ENCODE measurements around the gene LAMP2. TPM values are rescaled to one million over a fixed set of nuclear protein-coding genes. Genes with fewer than 3 reads are reported as not detected.

LAMP2 gene
- total and polyA plus RNA-seq, 9 of the 15 experiments (the other 6 are each of a cell fraction or from before 2014, with no cell fraction given): 22.3 to 77.7 (median 48.6) TPM

GRCh38 chrX:120485638-120486520, 16.8 kb upstream of the LAMP2 start (continued):
- 0 out of 4 replicates have a peak, but pooled peaks of 1 of the 2 experiments have one; percentile 5 for TF ChIP-seq RCOR1 (IDR thresholded peaks at IDR 0.05; ENCODE audit: borderline replicate concordance in 1 of 2, low read depth in 2 of 2, low read length in 2 of 2)
- TF ChIP-seq ZNF224 (CRISPR knock-in tag; IDR thresholded peaks at IDR 0.05): no peak
- TF ChIP-seq MTF1 (CRISPR knock-in tag; IDR thresholded peaks at IDR 0.05; ENCODE audit: borderline replicate concordance): no peak
- TF ChIP-seq, protein P1, sequence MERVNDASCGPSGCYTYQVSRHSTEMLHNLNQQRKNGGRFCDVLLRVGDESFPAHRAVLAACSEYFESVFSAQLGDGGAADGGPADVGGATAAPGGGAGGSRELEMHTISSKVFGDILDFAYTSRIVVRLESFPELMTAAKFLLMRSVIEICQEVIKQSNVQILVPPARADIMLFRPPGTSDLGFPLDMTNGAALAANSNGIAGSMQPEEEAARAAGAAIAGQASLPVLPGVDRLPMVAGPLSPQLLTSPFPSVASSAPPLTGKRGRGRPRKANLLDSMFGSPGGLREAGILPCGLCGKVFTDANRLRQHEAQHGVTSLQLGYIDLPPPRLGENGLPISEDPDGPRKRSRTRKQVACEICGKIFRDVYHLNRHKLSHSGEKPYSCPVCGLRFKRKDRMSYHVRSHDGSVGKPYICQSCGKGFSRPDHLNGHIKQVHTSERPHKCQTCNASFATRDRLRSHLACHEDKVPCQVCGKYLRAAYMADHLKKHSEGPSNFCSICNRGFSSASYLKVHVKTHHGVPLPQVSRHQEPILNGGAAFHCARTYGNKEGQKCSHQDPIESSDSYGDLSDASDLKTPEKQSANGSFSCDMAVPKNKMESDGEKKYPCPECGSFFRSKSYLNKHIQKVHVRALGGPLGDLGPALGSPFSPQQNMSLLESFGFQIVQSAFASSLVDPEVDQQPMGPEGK (CRISPR knock-in tag; IDR thresholded peaks at IDR 0.05; ENCODE audit: borderline replicate concordance): no peak
- TF ChIP-seq CTBP1 (IDR thresholded peaks at IDR 0.05; ENCODE audit: borderline replicate concordance): no peak
- TF ChIP-seq, protein P2, sequence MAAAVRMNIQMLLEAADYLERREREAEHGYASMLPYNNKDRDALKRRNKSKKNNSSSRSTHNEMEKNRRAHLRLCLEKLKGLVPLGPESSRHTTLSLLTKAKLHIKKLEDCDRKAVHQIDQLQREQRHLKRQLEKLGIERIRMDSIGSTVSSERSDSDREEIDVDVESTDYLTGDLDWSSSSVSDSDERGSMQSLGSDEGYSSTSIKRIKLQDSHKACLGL (CRISPR knock-in tag; IDR thresholded peaks at IDR 0.05; ENCODE audit: borderline replicate concordance, poor library complexity, severe bottlenecking): no peak
- peak; percentile 40; the same call in 1 of the 2 replicates for TF ChIP-seq HDAC2 (IDR thresholded peaks at IDR 0.05)
- TF ChIP-seq WHSC1 (IDR thresholded peaks at IDR 0.05; ENCODE audit: low read length): no peak
- no peak for TF ChIP-seq ASH1L (IDR thresholded peaks at IDR 0.05; ENCODE audit: borderline replicate concordance, low read depth, partially characterized antibody)
- peak in 1 of 3 experiments; percentile 48; a peak in 1 of 6 replicates for TF ChIP-seq ZBTB11 (CRISPR knock-in tag; IDR thresholded peaks at IDR 0.05)
- TF ChIP-seq DDX20 (tag; IDR thresholded peaks at IDR 0.05; ENCODE audit: low read depth): no peak
- TF ChIP-seq NCOA6 (IDR thresholded peaks at IDR 0.05): no peak
- peak; percentile 48 for TF ChIP-seq GABPA (tag; conservative IDR thresholded peaks at IDR 0.05; ENCODE audit: low read depth)
- TF ChIP-seq CBFA2T2 (conservative IDR thresholded peaks at IDR 0.05): no peak
- TF ChIP-seq NCOA2 (IDR thresholded peaks at IDR 0.05; ENCODE audit: partially characterized antibody in 2 of 2): no peak
- no peak for TF ChIP-seq ZNF3 (CRISPR knock-in tag; IDR thresholded peaks at IDR 0.05)
- TF ChIP-seq, protein P3, sequence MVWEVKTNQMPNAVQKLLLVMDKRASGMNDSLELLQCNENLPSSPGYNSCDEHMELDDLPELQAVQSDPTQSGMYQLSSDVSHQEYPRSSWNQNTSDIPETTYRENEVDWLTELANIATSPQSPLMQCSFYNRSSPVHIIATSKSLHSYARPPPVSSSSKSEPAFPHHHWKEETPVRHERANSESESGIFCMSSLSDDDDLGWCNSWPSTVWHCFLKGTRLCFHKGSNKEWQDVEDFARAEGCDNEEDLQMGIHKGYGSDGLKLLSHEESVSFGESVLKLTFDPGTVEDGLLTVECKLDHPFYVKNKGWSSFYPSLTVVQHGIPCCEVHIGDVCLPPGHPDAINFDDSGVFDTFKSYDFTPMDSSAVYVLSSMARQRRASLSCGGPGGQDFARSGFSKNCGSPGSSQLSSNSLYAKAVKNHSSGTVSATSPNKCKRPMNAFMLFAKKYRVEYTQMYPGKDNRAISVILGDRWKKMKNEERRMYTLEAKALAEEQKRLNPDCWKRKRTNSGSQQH (CRISPR knock-in tag; IDR thresholded peaks at IDR 0.05): no peak

Data from K562 (cell line).